HG03039 (cell line): ENCODE results near the gene SPRR5.

Source experiments
- ATAC-seq: cut with Tn5 transposase; IDR thresholded peaks from one replicate; pipeline ENCODE4 v1.9.1; 2021; ENCODE audit warnings: mild to moderate bottlenecking, moderate library complexity; ENCODE audit not compliant: unreplicated experiment

The SPRR5 gene, protein sequence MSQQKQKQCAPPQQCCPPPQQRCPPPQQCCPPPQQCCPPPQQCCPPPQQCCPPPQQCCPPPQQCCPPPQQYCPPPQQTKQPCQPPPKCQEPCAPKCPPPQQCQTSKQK

DNA sequence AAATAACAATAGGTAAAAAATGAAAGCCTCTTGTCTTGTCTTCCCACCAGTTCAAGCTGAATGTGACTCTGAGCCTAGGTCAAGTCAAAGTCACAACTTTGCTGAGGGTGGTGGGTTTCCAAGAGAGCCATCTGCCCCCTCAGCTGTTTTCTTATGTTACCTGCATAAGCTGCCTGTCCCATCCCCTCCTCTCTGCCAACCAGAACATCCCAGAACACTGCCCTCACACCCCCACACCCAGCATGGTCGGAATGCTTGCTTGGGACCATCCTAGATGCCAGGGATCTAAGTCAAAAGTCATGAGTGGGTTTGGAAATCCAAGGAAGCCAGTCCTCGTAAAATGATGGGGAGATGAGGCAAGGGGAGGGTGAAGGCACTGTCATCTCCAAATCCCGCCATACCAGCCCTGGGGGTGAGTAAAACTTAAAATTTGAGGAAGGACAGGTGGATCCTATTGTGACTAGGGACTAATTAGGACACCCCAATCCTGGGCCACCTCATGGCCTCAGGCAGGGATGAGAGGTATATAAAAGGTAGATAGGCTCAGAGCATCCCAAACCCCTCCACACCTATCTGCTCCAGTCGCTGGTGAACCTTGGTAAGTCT is at the start of gene SPRR5:
Gene SPRR5 (plus strand): TSS at position 556 of the 606 bp plus-strand sequence. CDS start 1,349 bp downstream, outside the sequence.
- no peak for ATAC-seq

DNA sequence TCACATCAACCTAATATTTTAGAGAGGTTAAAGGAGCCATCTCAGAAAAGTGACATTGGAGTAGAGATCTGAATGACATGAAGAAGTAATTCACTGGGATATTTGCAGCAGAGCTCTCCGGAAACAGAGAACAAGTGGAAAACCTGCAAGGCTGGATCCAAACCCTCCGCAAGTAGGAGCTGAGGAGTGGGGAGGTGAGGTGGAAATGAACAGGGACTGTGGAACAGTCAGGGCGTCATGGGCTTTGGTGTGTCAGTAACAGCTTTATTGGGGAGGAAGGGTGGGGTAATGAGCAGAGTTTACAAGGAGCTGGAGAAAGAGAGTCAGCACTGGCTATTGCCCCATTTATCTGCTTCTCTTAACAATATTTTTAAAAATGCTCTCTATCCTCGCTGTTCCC is 48.0 kb upstream of the SPRR5 start:
- no peak for ATAC-seq

DNA sequence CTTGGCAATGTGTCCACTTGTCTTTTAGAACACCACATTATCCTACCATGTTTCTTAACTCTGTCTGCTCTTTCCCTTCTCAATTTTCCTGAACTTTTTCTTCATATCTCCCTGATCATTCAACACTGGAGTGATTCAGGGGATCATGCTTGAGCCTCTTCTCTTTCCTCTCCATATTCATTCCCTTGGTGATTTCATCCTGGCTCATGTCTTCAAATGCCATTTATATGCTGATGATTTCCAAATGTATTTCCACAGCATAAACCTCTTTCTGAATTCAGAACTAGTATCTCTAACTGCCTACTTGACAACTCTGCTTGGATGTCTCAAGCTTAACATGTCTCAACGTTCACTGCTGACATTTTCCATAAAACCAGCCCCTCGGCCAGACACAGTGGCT is 47.1 kb upstream of the SPRR5 start:
- no peak for ATAC-seq

DNA sequence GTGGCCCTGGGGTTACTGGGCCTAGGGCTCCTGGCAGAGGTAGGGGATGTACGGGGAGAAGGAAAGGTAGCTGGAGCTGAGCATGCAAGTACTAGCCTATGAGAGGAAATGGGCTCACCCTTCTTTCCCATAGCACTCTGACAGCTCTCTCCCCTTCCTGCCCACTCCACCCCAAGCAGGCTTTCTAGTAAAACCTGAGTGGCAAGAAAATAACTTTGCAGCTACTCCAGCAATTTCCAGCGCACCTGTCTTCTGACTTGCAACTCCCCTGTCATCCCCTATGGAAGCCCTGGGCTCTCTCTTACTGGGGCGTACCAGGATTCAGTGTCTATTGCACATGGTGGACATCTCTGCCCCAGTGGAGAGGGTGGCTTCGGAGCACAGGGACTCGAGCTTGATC is 45.4 kb upstream of the SPRR5 start:
- ATAC-seq: no peak

DNA sequence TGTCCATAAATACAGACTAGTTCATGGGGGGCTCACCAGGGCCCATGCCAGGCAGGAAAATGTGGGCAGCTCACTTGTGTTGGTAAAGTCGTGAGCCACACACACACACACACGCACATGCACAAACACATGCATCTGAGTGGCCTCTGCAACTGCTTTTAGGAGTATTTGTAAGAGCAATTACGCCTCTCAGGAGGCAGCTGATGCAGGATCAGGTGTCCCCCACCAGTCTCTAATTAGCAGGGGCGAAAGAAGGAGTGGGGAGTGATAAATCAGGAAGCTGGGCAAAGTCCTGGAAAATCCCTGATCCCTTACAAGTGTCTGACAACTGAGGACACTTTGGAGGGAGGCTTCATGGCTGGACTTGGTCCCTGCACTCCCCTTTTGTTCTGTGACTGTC is 44.4 kb upstream of the SPRR5 start:
- ATAC-seq: no peak

DNA sequence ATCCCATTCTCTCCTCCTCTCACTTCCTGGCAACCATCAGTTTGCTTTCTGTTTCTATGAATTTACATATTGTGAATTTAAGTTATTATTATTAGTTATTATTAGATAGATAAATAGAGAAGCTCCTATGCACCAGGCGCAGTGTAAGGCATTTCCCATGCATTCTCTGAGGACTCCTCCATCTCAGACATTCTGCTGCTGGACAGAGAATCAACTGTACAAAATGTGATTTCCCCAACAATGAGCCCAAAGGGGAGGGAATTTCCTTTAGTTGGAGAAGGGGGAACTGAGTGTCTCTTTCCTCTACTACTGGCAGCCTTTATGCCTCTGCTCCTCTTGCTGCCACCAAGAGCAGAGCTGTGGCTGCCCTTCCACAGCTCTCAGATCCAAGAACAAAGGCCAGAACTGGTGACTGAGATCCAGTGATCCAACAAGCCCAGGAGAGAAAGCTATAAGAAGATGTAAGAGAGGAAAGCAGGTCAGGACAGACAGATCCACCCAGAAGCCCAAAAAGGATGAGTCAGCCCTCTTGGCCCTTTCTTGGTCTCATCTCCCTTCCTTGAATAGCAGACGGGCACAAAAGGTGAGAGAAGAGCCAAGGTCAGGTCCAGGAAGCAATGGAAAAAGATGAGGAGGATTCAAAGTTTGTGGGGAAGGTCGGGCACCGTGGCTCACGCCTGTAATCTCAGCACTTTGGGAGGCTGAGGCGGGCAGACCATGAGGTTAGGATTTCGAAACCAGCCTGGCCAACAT is 42.1 kb upstream of the SPRR5 start:
- ATAC-seq: no peak

DNA sequence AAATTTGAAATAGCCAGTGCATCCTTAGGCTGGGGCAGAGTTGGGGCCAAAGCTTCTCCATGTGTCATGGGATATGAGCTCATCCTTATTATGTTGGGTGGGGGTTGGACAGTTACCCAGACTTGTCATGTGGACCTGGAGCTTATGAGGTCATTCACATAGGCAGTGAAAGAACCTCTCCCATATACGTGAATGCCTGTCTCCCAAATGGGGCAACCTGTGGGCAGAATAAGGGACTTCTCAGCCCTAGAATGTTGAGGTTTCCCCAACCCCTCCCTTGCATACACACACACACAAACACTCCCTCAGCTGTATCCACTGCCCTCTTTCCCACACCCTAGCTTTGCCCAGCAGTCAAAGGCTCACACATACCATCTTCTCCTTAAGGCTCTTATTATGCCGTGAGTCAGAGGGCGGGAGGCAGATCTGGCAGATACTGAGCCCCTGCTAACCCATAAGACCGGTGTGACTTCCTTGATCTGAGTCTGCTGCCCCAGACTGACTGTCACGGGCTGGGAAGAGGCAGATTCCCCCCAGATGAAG is 40.9 kb upstream of the SPRR5 start:
- no peak for ATAC-seq

DNA sequence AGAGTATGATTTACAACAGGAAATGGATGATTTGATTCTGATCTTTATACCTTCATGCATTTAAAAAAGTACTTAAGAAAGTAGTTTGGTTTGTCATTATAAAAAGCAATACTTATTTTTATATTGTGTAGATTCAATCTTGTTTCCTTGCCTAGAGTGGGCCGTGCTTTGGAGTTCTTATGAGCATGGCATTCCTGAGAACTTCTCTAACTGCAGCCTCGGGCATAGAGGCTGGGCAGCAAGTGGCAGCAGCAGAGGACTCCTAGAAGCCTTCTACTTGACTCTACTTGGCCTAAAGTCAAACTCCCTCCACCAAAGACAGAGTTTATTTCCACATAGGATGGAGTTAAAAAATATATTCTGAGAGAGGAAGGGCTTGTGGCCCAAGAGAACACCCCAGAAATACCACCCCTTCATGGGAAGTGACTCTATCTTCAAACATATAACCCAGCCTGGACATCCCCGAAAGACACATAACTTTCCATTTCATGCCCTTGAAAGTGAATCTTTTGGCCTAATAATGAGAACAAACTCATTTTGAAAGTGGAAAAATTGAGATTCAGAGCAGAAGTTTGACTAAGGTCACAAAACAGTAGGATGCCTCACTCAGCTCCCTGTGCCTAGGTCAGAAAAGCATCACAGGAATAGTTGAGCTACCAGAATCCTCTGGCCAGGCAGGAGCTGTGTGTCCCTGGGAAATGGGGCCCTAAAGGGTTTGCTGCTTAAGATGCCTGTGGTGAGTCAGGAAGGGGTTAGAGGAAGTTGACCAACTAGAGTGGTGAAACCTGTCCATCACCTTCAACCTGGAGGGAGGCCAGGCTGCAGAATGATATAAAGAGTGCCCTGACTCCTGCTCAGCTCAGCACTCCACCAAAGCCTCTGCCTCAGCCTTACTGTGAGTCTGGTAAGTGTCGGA is 39.1 kb upstream of the SPRR5 start, which contains the start of gene IVL:
Gene IVL (plus strand): TSS at position 861 of the 916 bp plus-strand sequence. CDS start 1,252 bp downstream, outside the sequence.
- ATAC-seq: no peak

DNA sequence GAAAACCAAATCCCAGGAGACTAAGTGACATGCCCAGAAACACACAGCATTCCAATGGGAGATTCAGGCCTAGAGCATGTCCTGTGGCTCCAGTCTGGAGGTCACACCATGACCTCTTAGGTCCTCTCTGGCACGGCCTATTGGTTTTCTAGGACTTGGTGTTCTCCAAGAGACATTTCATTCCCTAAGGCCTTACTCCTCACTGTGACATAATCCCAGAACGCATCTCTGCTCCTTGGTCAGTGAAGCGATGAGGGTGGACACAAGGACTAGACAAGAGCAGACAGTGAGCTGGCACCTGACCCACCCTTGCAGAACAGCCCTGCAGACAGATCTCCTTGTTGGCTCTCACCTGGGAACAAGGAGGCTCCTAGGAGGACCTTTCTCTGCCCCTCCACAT is 37.8 kb upstream of the SPRR5 start:
- ATAC-seq: no peak

DNA sequence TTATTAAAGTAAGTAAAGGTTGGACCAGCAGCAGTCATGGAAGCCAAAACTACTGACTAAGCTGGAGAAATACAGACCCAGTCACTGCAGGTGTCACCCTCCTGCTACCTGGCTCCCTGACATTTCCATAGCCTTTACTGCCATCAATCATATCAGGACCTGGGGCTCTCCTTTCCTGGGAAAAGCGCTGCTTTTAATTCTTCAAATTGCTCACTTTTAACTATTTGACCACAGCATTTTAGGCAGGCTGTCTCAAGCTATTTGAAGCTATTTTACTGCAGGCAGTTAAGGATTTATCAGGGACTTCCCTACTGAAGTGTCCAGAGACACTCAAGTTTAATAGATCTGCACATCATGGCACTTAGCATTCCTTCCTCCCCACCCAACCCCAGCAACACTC is 34.5 kb upstream of the SPRR5 start:
- no peak for ATAC-seq

DNA sequence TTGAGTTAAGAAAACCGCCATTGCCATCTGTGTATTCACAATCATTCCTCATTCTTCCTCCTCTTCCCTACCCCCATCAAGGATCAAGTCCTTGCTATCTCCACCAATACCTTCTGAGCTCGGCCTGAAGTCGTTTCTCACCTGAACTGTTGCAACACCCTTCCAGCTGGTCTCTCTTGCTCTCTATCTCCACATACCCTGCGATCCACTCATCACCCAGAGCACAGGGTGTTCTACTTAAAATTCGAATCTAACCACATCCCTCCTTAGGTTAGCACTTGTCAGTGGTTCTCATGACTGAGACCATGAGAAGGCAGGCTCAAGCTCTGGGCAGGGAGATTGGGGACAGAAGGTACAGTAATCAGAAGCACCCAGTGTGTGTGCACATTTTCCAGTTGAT is 34.1 kb upstream of the SPRR5 start:
- ATAC-seq: no peak

DNA sequence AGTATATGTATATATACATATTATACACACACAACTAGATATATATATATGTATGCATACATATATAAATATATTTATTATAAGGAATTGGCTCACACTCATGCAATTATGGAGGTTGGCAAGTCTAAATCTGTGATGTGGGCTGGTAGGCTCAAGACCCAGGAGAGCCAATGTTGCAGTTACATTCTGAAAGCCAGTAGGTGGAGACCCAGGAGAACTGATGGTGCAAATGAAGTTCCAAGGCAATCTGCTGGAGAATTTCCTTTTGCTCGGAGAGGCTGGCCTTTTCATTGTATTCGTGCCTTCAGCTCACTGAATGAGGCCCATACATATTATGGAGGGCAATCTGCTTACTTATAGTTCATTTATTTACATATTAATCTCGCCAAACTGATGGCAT is 29.2 kb upstream of the SPRR5 start:
- ATAC-seq: no peak

DNA sequence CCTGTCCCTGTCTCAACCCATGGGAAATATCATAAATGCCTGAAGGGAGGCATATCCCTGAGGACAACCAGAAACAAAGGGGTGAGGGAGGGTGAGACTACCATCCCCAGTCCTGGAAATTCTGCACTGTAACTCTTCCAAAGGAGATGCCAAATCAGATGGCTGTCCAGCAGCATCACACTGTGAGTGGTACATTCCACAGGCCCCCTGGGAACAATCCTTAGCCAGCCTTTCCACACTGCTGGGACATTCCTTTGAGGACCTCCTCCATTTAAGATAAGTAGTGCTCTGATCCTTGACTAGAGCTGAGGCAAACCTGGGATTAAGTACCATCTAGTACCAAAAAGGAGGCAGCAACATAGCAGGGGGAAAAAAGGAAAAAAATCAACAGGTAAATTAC is 27.9 kb upstream of the SPRR5 start:
- ATAC-seq: no peak

DNA sequence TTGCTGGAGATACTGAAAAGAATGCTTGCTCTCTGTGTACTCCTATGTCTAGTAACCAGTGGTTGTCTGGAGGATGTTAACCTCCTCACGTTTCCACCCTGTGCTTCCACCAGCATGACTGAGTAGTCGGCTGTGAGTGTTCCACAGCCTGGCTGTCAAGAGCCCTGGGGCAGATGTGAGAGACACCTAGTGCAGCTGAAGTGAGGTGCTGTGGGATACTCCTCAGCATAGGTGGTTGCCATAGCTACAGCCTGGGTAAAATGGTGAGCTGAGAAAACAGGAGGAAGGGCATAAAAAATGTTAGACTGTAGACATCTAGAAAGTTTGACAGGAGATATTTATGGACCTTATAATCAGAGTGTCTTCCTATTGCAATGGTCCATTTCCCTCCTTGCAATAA is 22.8 kb upstream of the SPRR5 start:
- ATAC-seq: no peak

DNA sequence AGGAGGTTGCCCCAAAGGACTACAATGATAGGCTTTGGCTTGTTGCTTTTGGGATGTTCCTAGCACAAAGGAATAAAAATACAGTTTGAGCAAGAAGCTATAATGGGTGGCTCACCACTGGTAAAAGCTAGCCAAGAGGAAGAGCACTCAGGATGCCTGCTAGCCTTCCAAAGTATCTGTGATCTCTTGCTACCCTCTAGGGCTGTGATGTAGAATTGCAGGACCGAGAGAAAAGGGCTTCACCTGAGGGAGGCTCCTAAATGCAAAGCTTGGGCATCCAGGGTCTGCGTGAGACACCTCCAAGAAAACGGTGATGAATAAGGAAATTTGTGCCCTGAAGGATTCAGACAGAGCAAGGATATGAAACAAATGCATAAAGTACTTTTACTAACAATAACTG is 20.9 kb upstream of the SPRR5 start:
- ATAC-seq: peak; percentile 51

DNA sequence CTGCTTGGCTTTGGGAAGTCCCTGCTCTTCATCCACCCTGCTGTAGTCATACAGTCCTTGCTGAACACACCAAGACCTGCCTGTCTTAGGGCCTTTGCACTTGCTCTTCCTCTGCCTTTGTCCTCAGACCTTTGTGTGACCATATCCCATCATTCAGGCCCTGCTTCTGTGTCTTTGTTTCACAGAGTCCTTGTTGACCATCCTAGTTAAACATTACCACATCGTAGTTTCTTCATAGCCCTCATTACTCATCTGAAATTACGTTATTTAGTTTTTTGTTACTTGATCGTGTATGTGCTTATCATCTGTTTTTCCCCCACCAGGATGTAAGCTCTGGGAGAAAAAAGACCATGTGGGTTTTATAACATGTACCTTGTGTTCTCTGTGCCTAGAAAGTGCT is 18.3 kb upstream of the SPRR5 start:
- ATAC-seq: no peak

DNA sequence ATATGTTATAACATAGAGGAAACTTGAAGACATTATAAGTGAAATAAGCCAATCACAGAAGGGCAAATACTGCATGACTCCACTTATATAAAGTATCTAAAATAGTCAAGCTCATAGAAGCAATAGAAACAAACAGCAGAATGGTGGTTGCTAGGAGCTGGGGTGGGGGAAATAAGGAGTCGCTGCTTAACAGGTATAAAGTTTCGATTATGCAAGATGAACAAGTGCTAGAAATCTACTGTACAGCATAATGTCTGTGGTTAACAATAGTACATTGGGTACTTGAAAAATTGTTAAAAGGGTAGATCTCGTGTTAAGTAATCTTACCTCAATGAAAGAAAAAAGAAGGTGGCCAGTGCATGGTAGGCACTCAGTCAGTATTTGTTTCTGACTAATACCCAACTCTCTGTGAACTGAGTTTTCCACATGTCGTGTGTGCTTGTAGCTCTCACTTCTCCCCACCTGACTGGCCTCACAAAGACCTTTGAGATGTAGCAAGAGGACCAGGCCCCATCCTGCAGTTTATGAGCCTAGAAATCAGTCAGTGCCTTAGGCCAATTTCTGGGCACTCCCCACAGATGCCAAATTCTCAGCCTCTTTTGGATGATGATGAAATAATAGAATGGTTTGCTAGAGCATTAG is 14.7 kb upstream of the SPRR5 start:
- no peak for ATAC-seq

DNA sequence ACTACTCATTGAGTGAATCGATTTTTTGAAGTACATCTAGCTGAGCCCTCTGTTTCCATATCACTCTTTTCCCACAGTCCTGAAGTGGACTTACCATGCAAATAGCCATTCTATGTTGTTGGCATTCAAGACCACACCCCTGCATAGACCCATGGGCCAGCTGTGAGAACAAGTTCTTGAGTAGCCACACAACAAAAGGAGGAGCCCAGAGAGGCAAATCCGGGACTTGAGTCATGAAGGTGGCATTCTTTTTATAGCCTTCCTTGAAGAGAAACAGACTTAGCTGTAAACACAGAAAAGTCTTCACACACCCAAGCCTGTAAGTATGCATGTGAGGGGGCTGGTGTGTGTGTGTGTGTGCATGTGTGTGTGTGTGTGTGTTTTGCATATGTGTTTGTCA is 13.8 kb upstream of the SPRR5 start:
- no peak for ATAC-seq

DNA sequence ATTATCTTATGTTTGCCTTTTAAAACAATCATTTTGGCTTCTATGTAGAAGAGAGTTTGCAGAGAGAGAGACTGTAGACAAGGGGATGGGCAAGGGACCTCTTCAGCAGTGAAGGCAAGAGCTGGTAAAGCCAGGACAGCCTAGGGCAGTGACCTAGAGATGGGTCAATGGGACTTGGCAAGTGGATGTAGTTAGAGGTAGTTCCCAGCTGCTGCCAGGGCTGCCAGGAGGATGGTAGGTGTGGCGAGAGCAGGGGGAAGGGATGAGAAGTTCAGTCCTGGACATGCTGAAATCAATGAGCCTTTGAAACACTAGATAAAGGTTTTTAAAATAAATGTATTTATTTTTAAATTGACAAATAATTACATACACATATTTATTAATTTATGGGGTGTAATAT is 6.4 kb upstream of the SPRR5 start:
- ATAC-seq: no peak

DNA sequence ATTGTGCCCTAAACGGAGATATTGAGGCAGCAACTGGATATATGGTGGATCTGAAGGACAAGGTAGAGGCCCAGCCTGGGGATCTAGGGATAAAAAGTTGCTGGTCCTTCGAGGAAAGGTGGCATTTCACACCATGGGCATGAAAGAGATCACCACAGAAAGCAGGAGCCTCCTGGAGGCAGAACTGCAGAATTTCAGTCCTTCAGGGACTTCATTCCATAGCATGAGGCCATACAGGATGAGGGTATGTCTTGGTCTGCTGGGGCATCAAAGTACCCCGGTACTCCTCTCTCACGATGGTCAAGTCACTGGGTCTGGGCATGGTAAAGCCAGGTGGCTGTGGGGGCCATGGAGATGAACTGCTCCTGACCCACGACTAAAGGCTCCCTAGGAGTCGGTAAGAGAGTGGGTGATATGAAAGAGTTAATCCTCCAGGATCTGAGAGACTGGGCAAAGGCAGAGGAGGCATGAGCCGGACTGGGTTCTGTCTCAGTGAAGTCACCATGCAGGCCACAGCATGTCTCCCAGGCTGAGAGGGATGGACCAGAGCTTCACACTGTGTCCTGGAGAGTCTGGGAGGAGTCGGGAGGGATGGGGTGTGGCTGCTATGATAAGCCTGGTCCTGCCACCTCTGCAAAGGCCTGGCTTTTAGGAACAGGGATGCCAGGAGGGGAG is 5.8 kb upstream of the SPRR5 start:
- no peak for ATAC-seq
